Dedifferentiated amniotic fluid mesenchymal stem cell (primary cell): ENCODE results near the gene MED10.
"Not testable (repeated sequence)": the region's sequence is repeated elsewhere in the genome, so short reads cannot be mapped to it uniquely, and the experiment has no call there.

ENCODE experiments used
- DNase-seq: peaks from one replicate; pipeline ENCODE4 v3.0.0-alpha.2; 2016; ENCODE audit errors: extremely low spot score

MED10 gene

GRCh38 chr5:6373081-6373846 lies 5.1 kb downstream of the MED10 start:
- DNase-seq, result no peak

DNA sequence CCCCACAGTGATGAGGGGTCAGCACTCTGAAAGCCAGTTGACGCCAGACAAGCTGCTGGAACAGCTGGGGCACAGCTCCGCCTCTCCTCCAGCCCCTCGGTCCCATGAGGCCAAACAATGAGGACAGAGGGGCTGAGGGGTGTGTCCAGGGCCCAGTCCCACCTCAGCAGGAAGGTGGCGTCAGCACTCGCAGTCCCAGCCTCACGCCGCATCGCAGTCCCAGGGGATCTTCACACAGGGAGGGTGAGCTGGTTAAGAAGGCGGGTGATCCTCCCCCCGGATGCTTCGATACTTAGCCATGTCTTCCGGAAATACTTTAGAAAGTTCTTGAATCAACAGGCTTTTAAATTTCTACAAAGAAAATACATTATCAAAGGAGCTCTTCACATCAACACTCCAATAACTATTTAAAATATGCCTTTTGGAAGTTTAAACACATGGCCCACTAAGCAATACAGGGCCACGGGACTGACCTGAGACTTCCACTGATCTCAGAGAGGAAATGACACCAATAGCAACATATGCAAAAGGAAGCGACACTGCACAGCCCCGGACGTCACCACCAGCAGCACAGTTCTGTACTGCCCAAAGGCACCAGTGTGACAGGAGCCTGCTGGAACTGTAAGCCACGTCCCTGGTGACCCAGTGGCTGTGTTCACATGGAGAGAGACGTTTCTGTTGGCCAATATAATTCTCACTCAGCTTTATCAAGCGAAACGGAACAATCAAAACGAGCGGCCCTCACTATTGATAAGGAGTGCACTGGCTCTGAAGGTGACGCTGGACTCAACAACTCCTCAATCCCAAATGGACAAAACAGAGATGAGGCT lies 5.9 kb downstream of the MED10 start:
- DNase-seq, result no peak

DNA sequence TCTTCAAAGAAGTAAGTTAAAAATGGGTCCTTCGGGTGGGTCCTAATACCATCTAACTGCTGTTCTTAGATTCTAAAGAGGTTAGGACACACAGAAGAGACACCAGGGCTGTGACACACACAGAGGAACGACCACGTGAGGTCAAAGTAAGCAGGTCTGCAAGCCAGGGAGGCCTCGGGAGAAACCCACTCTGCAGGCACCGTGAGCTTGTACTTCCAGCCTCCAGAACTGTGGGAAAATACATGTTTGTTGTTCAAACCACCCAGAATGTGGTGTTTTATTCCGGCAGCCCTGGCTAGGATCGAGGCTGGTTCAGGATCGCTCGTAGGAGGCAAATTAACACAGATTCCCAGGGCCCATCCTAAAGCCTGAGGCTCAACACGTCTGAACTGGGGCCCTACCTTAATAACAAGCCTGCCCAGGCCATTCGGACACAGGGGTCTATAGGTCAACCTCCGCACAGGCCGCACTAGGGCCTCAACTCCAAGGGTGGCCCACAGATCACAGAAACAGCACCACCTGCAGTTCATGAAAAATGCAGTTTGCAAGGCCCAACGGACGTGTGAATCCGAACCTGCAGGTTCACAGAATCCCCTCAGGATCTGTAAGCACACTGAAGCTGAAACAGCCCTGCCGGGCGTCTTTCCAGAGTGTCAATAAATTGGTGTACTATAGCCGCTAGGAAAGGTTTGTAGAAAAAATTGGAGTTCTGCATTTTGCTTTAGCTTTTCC lies 7.1 kb downstream of the MED10 start:
- DNase-seq, result no peak

DNA sequence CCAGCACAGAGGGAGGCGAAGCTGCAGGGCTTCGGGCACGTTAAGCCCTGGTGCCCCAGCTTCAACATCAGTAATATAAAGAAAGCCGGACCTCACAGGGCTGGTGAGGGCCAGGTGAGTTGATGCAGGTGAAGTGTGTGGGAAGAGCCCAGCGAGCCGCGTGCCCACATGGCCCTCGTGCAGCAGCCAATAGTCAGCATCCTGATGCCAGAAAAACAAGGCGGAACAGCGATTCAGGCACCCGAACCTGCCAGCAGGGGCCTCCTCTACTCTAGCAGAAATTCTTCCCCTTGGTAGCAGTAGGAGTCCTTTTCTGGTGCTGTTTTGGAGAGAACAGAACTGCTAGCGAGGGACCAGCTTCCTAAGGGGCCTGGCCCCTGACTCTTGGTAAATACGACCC lies 7.8 kb downstream of the MED10 start:
- DNase-seq, result no peak

DNA sequence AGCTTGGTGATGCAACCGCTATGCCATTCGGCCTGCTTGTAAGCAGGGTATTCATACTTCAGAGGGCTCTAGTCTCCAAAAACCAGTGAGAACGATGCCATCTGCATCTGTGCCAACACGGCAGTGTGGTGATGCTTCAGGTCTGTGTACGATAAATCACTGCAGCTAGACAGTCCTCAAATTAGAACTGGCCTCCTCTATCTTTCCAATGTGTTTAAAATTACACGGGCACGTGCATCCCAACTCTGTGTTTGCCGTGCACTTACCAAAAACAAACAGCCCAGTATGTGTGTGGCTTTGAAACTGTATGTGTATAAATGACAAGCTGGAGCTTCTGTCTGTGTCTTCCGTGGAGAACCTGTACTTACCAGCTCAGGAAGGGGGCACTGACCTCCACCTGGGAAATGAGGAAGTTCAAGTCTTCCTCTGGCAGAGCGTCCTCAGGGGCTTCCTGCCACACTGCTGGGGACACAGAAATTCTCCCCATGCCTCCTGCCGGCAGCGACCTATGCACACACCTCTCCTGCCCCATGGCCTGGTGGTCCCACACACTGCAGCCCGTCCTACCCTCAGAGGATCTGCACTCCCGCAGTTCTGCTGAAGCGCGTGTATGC lies 12.3 kb downstream of the MED10 start:
- no peak for DNase-seq

GRCh38 chr5:6365142-6365976 lies 13.0 kb downstream of the MED10 start:
- no peak for DNase-seq

DNA sequence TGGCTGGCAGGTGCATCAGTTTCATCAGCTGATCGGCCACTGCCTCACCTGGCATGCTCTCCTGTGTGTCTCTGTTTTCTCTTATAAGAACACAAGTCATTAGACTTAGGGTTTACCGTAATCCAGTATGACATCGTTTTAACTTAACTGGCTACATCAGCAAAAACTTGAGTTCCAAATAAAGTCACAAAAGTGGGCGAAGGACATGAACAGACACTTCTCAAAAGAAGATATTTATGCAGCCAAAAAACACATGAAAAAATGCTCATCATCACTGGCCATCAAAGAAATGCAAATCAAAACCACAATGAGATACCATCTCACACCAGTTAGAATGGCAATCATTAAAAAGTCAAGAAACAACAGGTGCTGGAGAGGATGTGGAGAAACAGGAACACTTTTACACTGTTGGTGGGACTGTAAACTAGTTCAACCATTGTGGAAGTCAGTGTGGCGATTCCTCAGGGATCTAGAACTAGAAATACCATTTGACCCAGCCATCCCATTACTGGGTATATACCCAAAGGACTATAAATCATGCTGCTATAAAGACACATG lies 14.8 kb downstream of the MED10 start:
- not testable (repeated sequence) for DNase-seq

GRCh38 chr5:6362846-6363245 lies 15.5 kb downstream of the MED10 start:
- no peak for DNase-seq

DNA sequence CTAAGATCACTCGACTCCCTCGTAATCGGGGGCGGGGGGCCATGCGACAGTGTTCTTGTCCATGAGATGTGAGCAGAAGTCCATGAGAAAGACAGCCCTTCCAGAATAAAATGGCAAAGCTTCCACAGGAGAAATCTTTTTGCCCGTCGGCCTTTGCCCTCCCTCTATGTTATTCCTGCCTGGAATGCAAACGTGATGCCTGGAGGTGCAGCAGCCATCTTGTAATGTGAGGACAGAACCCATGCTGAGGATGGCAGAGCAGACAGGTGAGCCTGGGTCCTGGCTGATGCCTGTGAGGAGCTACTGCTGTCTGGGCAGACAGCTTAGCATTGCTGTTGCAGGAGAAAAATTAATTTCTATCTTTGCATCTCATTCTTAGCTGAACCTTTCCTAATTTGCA lies 17.2 kb downstream of the MED10 start:
- no peak for DNase-seq

DNA sequence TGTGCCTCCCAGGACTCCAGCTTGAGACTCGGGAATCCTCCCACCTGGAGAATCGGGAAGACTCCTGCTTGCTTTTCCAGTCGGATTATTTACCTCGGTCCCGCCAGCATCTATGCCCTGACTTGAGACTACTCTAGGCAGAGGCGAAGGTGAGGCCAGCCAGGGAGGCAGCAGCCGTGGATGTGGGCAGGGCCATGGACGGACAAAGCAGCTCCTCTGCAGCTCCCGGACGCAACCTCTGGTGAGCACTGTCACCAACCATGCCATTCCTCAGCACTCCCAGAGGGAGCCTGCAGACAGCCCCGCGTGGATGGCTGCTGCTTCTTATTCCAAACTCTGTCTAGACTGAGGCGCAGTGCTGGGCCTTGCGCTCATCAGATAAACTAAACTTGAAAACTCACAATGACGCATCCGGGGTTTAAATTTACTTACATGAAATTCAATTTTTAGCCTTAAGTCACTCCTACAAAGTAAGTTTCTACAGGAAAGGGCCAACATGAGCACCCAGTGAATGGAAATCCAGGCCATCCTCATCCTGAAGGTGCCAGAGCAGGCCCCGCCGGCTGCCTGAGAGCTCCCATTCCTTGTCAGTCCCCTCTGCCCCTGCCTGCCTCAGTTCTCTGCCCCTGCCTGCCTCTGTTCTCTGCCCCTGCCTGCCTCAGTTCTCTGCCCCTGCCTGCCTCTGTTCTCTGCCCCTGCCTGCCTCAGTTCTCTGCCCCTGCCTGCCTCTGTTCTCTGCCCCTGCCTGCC lies 17.8 kb downstream of the MED10 start:
- no peak for DNase-seq

DNA sequence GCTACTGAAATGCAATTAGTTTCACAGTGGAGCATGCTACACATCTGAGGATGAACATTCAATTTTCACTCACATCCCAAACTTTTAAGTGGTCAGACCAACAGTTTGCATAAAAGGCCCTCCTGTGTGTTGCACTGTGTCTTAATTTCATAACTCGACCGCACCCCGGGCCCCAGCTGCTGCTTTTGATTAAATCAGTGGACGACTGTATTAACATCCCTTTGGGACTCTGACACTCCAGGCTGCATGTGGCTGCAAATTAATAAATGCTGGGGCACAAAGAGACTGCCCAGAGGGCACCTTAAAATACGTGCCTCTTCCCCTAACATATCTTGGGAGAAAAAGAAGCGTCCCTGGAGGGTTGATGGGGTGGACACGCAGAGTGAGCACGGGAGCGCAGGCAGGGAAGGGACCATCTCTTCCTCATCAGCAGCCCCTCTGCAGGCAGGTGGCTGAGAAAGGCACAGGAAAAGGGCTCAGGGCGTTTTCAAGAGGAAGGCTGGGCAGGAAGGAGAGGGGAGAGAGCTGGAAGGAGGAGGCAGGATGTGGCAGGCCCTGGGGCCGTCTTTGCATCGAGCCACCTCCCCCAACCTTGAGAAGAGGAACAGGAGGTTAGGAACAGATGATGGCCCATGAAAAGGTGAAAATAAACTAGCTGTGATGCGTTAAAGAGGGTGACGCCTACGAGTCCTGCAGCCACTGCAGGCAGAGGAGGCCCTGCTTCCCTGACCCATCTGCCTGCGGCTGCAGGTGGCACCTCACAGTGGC lies 18.6 kb downstream of the MED10 start:
- no peak for DNase-seq

GRCh38 chr5:6358434-6358820 lies 19.9 kb downstream of the MED10 start:
- no peak for DNase-seq

GRCh38 chr5:6357817-6358433 lies 20.4 kb downstream of the MED10 start:
- DNase-seq, result not testable (repeated sequence)

DNA sequence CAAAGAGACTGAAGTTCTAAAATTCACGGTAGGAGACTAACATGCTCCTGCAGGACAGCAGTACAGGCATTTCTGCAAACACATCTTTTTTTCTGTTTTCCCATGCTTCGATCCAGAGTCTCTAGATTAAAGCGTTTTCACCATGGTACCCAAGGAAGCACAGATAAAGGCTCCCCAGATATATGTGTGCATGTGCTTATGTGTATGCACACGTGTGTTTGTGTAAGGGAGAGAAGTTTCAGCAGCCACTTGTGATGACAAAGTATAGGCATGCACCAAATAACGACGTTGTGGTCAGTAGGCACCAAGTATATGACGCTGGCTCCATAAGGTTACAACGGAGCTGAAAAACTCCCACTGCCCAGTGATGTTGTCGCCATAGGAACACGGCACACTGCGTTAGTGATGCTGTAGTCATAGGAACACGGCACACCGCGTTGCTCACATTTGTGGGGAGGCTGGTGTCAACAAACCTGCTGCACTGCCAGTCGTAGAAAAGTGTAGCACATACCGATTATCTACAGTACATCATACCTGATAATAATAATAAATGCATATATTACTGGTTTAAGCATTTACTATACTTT lies 21.7 kb downstream of the MED10 start:
- DNase-seq, result no peak

GRCh38 chr5:6355294-6355693 lies 23.1 kb downstream of the MED10 start:
- DNase-seq, result no peak

- DNase-seq, result no peak
Measured at GRCh38 chr5:6354848-6355247, 23.5 kb downstream of the MED10 start.

DNA sequence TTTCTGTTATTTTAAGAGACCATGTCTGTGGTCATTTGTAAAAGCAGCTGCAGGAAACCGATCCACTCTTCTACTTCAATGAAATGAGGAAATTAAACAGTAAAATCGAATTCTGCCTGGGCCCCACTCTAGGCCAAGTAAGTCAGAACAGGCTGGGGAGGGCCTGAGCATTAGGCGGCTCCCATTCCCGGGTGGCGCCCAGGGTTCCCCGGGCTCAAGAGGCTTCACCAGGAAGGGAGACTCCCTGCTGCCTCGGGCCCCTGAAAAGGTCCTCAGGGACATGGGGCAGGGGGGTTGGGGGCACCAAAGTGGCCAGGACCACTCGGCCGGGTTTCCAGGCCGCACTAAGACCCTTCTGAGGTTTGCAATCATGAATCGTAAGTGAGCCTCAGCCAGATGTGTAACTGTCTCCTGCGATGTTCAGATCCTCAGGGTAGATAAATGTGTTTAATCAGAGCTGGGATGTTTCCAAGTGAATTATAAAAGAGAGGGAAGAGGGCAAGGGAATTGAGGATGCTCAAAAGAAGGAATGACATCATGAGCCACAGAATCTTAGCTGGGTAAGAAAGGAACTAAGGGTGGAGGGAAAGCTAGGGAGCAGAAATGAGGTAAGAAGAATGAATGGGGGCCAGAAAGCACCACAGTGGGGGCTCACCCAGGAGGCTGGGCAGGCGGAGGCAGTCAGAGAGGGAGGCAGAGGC lies 24.6 kb downstream of the MED10 start:
- DNase-seq, result no peak
